ENCODE data around the gene MGAT2. TPM values are rescaled to one million over a fixed set of nuclear protein-coding genes. Genes with fewer than 3 reads are reported as not detected.
A peak's percentile ranks its signal among the peaks of the same experiment; 100 is the strongest.

Gene MGAT2
- total RNA-seq, 6 donors from 2014 or later = 14.7 to 41.7 (median 25.5) TPM

- TF ChIP-seq EP300 (IDR thresholded peaks at IDR 0.05) = no peak
- TF ChIP-seq, protein P1, sequence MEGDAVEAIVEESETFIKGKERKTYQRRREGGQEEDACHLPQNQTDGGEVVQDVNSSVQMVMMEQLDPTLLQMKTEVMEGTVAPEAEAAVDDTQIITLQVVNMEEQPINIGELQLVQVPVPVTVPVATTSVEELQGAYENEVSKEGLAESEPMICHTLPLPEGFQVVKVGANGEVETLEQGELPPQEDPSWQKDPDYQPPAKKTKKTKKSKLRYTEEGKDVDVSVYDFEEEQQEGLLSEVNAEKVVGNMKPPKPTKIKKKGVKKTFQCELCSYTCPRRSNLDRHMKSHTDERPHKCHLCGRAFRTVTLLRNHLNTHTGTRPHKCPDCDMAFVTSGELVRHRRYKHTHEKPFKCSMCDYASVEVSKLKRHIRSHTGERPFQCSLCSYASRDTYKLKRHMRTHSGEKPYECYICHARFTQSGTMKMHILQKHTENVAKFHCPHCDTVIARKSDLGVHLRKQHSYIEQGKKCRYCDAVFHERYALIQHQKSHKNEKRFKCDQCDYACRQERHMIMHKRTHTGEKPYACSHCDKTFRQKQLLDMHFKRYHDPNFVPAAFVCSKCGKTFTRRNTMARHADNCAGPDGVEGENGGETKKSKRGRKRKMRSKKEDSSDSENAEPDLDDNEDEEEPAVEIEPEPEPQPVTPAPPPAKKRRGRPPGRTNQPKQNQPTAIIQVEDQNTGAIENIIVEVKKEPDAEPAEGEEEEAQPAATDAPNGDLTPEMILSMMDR (IDR thresholded peaks at IDR 0.05) = no peak
- TF ChIP-seq POLR2AphosphoS5 (IDR thresholded peaks at IDR 0.05) = no peak
- TF ChIP-seq POLR2A (IDR thresholded peaks at IDR 0.05) = no peak
- Histone ChIP-seq H3K27ac (no peak overlapping the region), H3K9me3 (no peaks in the 10 kb centered on the region), H3K4me3 (no peak overlapping the region), H3K36me3 (peaks cover 0 to 6% (median 0%) of the 10 kb centered on the region in 4 donors), H3K4me1 (peaks cover 7 to 48% (median 20%) of the 10 kb centered on the region in 4 donors), H3K27me3 (no peaks in the 10 kb centered on the region)
- WGBS, 2 donors = 94 to 96% methylated on average over 3 of the region's 3 CpGs
- no peak for ATAC-seq (ENCODE audit: low FRiP score in 2 of 2)
- DNase-seq = no peak
These were observed 17.0 kb downstream of the MGAT2 start for GRCh38 chr14:49637534-49638078.

DNA sequence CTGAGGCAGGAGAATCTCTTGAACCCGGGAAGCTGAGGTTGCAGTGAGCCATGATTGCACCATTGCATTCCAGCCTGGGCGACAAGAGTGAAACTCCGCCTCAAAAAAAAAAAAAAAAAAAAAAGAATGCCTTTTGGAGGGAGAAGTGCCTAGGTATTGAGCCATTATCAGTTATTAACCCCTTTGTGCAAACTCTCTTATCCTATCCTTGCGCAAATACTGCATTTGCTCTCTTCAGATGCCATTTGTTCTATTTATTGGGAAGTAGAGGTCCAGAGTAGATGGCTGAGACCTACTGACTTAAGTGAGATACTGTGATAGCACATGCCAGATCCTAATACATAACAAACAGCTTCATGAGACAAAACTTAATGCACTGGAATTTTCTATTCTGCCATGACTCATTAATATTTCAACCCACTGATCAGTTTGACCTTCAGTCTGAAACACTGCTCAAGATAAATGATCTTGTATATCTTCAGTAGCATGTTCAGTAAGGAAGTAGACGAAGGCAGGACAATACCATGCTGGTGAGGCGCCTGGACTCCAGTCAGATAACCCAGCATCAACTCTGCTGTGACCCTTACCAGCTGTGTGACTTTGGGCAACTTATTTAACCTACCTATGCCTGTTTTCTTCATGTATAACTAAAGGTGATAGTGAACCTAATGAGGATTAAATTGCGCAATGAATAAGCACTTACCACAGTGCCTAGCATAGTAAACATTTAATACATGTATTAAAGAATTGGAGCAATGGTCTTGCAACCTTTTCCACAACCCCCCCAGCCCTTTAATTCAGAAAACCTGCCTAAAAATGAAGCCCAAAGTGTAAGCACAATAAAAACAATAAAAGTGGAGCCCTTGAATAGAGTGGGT, 20.2 kb downstream of the MGAT2 start:
- DNase-seq (no peak), ATAC-seq (ENCODE audit: low FRiP score in 2 of 2) (no peak)
- Histone ChIP-seq H3K36me3 (peaks cover 0 to 6% (median 0%) of the 10 kb centered on the region in 4 donors), H3K4me1 (peaks cover 4 to 35% (median 18%) of the 10 kb centered on the region in 4 donors), H3K4me3 (no peak overlapping the region), H3K9me3 (no peaks in the 10 kb centered on the region), H3K27me3 (no peaks in the 10 kb centered on the region), H3K27ac (no peak overlapping the region)
- TF ChIP-seq POLR2AphosphoS5 (IDR thresholded peaks at IDR 0.05) (no peak), EP300 (IDR thresholded peaks at IDR 0.05) (no peak), POLR2A (IDR thresholded peaks at IDR 0.05) (no peak)
- TF ChIP-seq, protein P1 (IDR thresholded peaks at IDR 0.05) = no peak
- WGBS, 2 donors = 87 to 92% methylated on average over 7 of the region's 7 CpGs

DNA sequence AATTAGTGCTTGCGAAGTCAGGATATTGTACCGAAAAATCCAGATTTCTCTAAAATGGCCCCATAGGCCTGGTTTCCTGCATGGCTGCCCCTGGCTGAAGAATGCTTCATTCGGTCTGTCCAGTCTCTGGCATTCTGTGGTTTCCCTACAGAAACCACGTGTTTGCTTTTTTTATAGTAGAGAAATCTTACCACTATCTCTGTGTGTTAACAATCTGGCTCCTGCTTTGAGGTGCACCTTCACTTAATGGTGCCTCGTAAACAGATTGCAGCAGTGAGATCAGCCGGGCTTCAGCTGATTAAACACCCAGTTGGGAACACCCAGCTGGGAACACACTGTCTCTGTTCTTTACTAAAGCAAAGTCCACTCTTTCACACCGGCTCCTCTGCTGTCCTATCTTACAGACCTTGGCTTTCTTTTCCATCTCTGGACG, 21.1 kb downstream of the MGAT2 start:
- ATAC-seq (ENCODE audit: low FRiP score in 2 of 2) = peak in 1 of 2 donors; percentile 26
- Histone ChIP-seq H3K27me3 (no peaks in the 10 kb centered on the region), H3K4me3 (no peak overlapping the region), H3K9me3 (no peaks in the 10 kb centered on the region), H3K4me1 (peaks cover 0 to 30% (median 12%) of the 10 kb centered on the region in 4 donors), H3K27ac (peak overlapping the region in 1 of 4 donors; percentile 21), H3K36me3 (peaks cover 0 to 6% (median 0%) of the 10 kb centered on the region in 4 donors)
- TF ChIP-seq POLR2A (IDR thresholded peaks at IDR 0.05) (no peak), POLR2AphosphoS5 (IDR thresholded peaks at IDR 0.05) (no peak), EP300 (IDR thresholded peaks at IDR 0.05) (no peak)
- TF ChIP-seq, protein P1 (IDR thresholded peaks at IDR 0.05) = no peak
- DNase-seq = peak in 1 of 2 donors; percentile 35
- 57 to 65% methylated on average over 8 of the region's 8 CpGs for WGBS, 2 donors

- Histone ChIP-seq H3K36me3 (peaks cover 0 to 6% (median 0%) of the 10 kb centered on the region in 4 donors), H3K4me3 (no peak overlapping the region), H3K27me3 (no peaks in the 10 kb centered on the region), H3K27ac (peak overlapping the region in 1 of 4 donors; percentile 21), H3K9me3 (no peaks in the 10 kb centered on the region), H3K4me1 (peaks cover 0 to 30% (median 10%) of the 10 kb centered on the region in 4 donors)
- no peak for ATAC-seq (ENCODE audit: low FRiP score in 2 of 2)
- TF ChIP-seq EP300 (IDR thresholded peaks at IDR 0.05) (no peak), POLR2A (IDR thresholded peaks at IDR 0.05) (no peak), POLR2AphosphoS5 (IDR thresholded peaks at IDR 0.05) (no peak)
- TF ChIP-seq, protein P1 (IDR thresholded peaks at IDR 0.05) = no peak
- no peak for DNase-seq
These were observed 21.6 kb downstream of the MGAT2 start for GRCh38 chr14:49642163-49642562.

All from upper lobe of left lung (tissue), 6 donors.